Adrenal gland (tissue), 12 donors: ENCODE results near the gene KCNMB3. TPM values are rescaled to one million over a fixed set of nuclear protein-coding genes. Genes with fewer than 3 reads are reported as not detected.
"Not testable (repeated sequence)": the region's sequence is repeated elsewhere in the genome, so short reads cannot be mapped to it uniquely, and the experiment has no call there.

ENCODE experiments used
- DNase-seq, 7 donors: peaks; one replicate each; pipeline ENCODE4 v3.0.0-alpha.2; 2019 to 2020
- H3K27ac ChIP-seq, 5 donors: fragments of 200-600 bp; sonication (generic) in 4 of 5; 1 replicate in 3 of 5; 2 replicates in 2 of 5; pipeline versions ENCODE4 v1.5.1 to v1.8.0; 2016 to 2020; ENCODE audit warnings: mild to moderate bottlenecking in 1 of 5
- H3K27me3 ChIP-seq: fragments of 200-600 bp; 2 replicates; pipeline ENCODE4 v1.8.0; 2021
- H3K36me3 ChIP-seq, 2 donors: fragments of 200-600 bp; replicated peaks in 1 of 2; 1 replicate in 1 of 2; 2 replicates in 1 of 2; pipeline versions ENCODE4 v1.5.1 to v1.8.0; 2018 to 2022
- H3K4me1 ChIP-seq, 2 donors: fragments of 200-600 bp; replicated peaks in 1 of 2; 1 replicate in 1 of 2; 2 replicates in 1 of 2; pipeline versions ENCODE4 v1.5.1 to v1.8.0; 2018 to 2021
- H3K4me3 ChIP-seq, 4 donors: fragments of 200-600 bp; sonication (generic) in 3 of 4; one replicate each; pipeline ENCODE4 v1.5.1; 2016 to 2018
- H3K9me3 ChIP-seq, 3 donors: fragments of 200-600 bp; sonication (generic) in 1 of 3; replicated peaks in 1 of 3; 1 replicate in 2 of 3; 2 replicates in 1 of 3; pipeline versions ENCODE4 v1.5.1 to v1.8.0; 2016 to 2021
- POLR2A ChIP-seq, 2 donors: fragments of 450-650 bp; IDR thresholded peaks; one replicate each; pipeline ENCODE4 v1.6.1; 2017; ENCODE audit warnings: antibody characterized with exemption in 2 of 2, mild to moderate bottlenecking in 2 of 2, moderate library complexity in 1 of 2
- WGBS, 4 donors: extraction: QIAGEN DNeasy Blood & Tissue Kit in 2 of 4; methylation state at CpG; one replicate each; pipeline versions ENCODE4 v1.1.5 to v1.1.7; 2013 to 2017; 5-methylcytosine and 5-hydroxymethylcytosine counted together
- intact Hi-C, 2 donors: fragments of 100-400 bp; cut with DNase I; formaldehyde crosslinking; loops; one replicate each; pipeline versions ENCODE4 v1.14.1 to v1.15.0; 2022 to 2023
- polyA plus RNA-seq, 3 donors: library from polyadenylated mRNA; stranded (reverse); fragments of 200-250 nt in 2 of 3; fragments of 350-450 nt in 1 of 3; fragmentation: Illumina TruSeq in 1 of 3; extraction: RNeasy Lipid Tissue Mini Kit (QIAGEN cat#74804) in 1 of 3; gene quantifications; one replicate each; pipeline ENCODE4 v1.2.3, GENCODE V29; 2013 to 2014
- total RNA-seq, 9 donors: library from RNA; depleted of rRNA in 4 of 9; stranded (reverse); fragments of >200 nt in 4 of 9; fragments of 120-200 nt in 1 of 9; fragmentation: NEBNext Ultra II Directional in 1 of 9; extraction: Animal tissue kit (Norgen Biotek cat#: 25700) in 1 of 9; gene quantifications; one replicate each; pipeline versions ENCODE4 v1.1.0 to v1.2.4, GENCODE V29; 2013 to 2023
- TF ChIP-seq, protein P1 (sequence below), 6 experiments: fragments of 450-650 bp in 4 of 6; fragments of 200-600 bp in 2 of 6; sonication (generic) in 1 of 6; IDR thresholded peaks; 1 replicate in 5 of 6; 2 replicates in 1 of 6; pipeline versions ENCODE4 v1.5.1 to v1.8.0; 2016 to 2021; ENCODE audit warnings: antibody characterized with exemption in 6 of 6, mild to moderate bottlenecking in 2 of 6, moderate library complexity in 1 of 6
- donor health status: healthy with polysubstance abuse.
- donor health status: Bipolar disorder and iron deficiency.
- donor health status: DM: yes; HTN: yes; CAD: no.
- donor health status: DM: no; HTN: no; CAD: no.
- donor health status: DM: no; HTN: no; CAD: no.
- donor health status: DM: yes; HTN: yes; CAD: no.

Gene KCNMB3
- total and polyA plus RNA-seq, 12 donors, result under 0.01 to 5.7 (median 2.3) TPM

DNA sequence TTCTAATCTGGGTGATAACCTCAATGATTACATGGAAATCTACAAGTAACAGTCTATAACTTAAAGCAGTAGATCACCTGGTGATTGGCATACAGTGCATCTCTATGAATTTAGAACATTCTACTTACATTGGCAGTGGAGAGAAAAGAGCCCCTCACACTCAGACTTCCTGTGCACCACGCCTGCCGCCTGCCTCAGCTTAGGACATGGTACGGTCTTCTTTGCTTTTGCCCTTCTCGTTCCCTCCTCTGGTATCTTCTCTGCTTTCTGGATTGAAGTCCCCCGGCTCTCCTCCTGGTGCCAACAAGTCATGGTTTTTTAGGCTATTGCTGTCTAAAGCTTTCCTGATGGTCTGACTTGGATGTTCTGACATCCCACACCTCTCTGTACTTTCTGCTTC lies 7.9 kb upstream of the KCNMB3 start:
- Histone ChIP-seq H3K4me1 (no peaks in the 10 kb centered on the region), H3K4me3 (no peak overlapping the region), H3K27me3 (no peaks in the 10 kb centered on the region), H3K27ac (no peak overlapping the region), H3K9me3 (no peaks in the 10 kb centered on the region), H3K36me3 (no peaks in the 10 kb centered on the region)
- intact Hi-C loops, result no loop called here
- TF ChIP-seq POLR2A (IDR thresholded peaks at IDR 0.05), result no peak
- TF ChIP-seq, protein P1, sequence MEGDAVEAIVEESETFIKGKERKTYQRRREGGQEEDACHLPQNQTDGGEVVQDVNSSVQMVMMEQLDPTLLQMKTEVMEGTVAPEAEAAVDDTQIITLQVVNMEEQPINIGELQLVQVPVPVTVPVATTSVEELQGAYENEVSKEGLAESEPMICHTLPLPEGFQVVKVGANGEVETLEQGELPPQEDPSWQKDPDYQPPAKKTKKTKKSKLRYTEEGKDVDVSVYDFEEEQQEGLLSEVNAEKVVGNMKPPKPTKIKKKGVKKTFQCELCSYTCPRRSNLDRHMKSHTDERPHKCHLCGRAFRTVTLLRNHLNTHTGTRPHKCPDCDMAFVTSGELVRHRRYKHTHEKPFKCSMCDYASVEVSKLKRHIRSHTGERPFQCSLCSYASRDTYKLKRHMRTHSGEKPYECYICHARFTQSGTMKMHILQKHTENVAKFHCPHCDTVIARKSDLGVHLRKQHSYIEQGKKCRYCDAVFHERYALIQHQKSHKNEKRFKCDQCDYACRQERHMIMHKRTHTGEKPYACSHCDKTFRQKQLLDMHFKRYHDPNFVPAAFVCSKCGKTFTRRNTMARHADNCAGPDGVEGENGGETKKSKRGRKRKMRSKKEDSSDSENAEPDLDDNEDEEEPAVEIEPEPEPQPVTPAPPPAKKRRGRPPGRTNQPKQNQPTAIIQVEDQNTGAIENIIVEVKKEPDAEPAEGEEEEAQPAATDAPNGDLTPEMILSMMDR (IDR thresholded peaks at IDR 0.05), result no peak
- no peak for DNase-seq
- WGBS, 4 donors, result 85 to 96% (median 88%) methylated on average over 5 of the region's 5 CpGs

DNA sequence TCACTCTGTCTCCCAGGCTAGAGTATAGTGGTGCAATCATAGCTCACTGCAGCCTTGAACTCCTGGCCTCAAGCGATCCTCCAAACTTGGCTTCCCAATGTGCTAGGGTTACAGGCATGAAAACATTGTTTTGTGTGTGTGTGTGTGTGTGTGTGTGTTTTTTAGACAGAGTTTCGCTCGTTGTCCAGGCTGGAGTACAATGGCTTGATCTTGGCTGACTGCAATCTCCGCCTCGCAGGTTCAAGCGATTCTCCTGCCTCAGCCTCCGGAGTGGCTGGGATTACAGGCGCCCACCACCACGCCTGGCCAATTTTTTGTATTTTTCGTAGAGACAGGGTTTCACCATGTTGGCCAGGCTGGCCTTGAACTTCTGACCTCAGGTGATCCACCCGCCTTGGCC lies 6.8 kb upstream of the KCNMB3 start:
- intact Hi-C loops, H3K36me3 ChIP-seq, H3K27me3 ChIP-seq, DNase-seq, H3K4me1 ChIP-seq, H3K27ac ChIP-seq, H3K9me3 ChIP-seq, H3K4me3 ChIP-seq: not testable (repeated sequence)
- WGBS, 4 donors, result 89 to 94% (median 92%) methylated on average over 11 of the region's 11 CpGs

DNA sequence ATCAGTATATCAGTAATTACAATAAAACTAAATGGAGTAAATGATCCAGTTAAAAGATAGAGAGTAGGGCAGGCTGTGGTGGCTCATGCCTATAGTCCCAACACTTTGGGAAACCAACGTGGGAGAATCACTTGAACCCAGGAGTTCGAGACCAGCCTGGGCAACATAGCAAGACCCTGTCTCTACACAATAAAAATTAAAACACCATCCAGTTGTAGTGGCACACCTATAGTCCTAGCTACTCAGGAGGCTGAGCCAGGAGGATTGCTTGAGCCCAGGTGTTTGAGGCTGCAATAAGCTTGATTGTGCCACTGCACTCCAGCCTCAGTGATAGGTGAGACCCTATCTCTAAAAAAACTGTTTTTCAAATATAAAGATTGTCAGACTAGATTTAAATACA lies 5.9 kb upstream of the KCNMB3 start:
- no peaks in the 10 kb centered on the region for H3K36me3 ChIP-seq
- H3K4me3 ChIP-seq, result no peak overlapping the region
- no peak for DNase-seq
- WGBS, 4 donors, result 84 to 97% (median 91%) methylated on average over 2 of the region's 2 CpGs
- no peaks in the 10 kb centered on the region for H3K27me3 ChIP-seq
- H3K27ac ChIP-seq, result no peak overlapping the region
- TF ChIP-seq, protein P1 (IDR thresholded peaks at IDR 0.05), result no peak
- no peak for TF ChIP-seq POLR2A (IDR thresholded peaks at IDR 0.05)
- intact Hi-C loops, result no loop called here
- H3K4me1 ChIP-seq, result no peaks in the 10 kb centered on the region
- H3K9me3 ChIP-seq, result no peaks in the 10 kb centered on the region

DNA sequence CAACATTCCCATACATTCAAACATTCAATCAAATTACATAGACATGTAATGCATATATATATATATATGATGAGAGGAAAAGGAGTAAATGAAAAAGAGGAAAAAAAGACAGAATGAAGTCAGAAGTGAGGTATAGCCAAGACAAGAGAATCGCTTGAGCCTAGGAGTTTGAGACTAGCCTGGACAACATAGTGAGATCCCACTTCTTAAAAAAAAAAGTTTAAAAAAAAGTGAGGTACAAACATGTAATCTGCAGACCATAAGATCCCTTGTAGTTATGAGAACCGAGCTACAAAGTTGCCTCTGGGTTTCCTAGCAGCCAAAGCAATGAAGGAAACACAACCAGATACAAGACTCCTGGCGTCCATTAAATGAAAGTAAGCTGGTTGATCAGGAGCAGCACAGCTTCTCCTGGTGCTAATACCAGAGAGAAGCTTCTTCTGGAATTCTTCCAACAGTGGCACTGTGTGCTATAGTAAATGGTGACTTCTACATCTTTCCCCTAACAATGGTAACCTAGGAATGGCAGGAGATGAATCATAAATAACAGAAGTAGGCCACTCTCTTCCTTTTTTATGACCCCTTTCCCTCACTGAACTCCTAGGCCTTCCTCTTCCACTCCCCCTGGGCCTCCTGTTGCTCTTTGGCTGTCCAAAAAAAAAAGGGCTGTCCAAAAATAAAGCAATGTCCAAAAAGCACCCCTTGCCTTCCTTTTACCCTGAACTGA lies 3.5 kb downstream of the KCNMB3 start:
- H3K27ac ChIP-seq, result no peak overlapping the region
- H3K27me3 ChIP-seq, result no peaks in the 10 kb centered on the region
- no peak overlapping the region for H3K4me3 ChIP-seq
- H3K4me1 ChIP-seq, result no peaks in the 10 kb centered on the region
- DNase-seq, result no peak
- 92 to 99% (median 97%) methylated on average over 3 of the region's 3 CpGs for WGBS, 4 donors
- H3K36me3 ChIP-seq, result no peaks in the 10 kb centered on the region
- no peaks in the 10 kb centered on the region for H3K9me3 ChIP-seq
- TF ChIP-seq, protein P1 (IDR thresholded peaks at IDR 0.05), result no peak
- TF ChIP-seq POLR2A (IDR thresholded peaks at IDR 0.05), result no peak
- intact Hi-C loops, result no loop called here

DNA sequence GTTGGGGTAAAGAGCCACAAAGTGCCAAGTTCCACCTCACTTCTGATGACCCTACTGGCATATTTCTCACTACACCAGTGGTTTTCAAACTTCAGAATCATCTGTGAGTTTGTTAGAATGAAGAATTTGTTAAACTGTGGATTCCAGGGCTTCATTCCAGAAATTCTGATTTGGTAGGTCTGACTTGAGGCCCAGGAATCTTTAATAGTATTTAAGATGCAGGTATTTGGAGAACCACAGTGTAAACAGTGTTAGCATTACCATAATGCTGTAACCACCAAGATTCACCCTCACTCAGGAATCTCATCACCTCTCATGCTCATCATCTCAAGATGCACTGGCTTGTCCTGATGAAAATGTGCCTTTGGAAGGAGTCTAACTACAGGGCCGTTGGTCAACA lies 6.0 kb downstream of the KCNMB3 start:
- H3K27me3 ChIP-seq, result no peaks in the 10 kb centered on the region
- no peak for DNase-seq
- no peaks in the 10 kb centered on the region for H3K4me1 ChIP-seq
- intact Hi-C loops, result no loop called here
- no peak for TF ChIP-seq POLR2A (IDR thresholded peaks at IDR 0.05)
- TF ChIP-seq, protein P1 (IDR thresholded peaks at IDR 0.05), result no peak
- no peaks in the 10 kb centered on the region for H3K9me3 ChIP-seq
- no peaks in the 10 kb centered on the region for H3K36me3 ChIP-seq
- 85 to 100% (median 90%) methylated on average over 1 of the region's 1 CpG for WGBS, 4 donors
- no peak overlapping the region for H3K27ac ChIP-seq
- no peak overlapping the region for H3K4me3 ChIP-seq

DNA sequence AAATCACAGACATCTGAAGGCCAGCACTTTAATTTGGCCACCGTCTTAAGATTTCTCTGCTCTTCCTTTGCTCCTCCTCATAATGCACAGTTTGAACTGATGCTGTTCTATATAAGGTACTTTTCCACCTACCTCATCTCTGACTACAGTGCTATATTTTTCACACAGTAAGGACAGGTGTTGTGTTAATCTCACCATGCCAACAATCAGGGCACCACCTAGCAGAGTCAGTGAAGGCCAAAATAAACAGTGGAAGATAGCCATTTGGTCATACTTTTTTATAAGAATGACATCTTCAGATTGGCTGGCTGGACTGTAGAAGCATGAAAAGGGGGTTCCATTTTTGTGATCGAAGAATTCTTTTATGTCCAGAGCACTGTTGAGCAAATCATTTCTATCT lies 8.1 kb downstream of the KCNMB3 start:
- H3K9me3 ChIP-seq, intact Hi-C loops, H3K27ac ChIP-seq, H3K36me3 ChIP-seq, H3K4me3 ChIP-seq, H3K4me1 ChIP-seq, H3K27me3 ChIP-seq, DNase-seq: not testable (repeated sequence)
- 90 to 100% (median 95%) methylated on average over 1 of the region's 2 CpGs for WGBS, 4 donors

DNA sequence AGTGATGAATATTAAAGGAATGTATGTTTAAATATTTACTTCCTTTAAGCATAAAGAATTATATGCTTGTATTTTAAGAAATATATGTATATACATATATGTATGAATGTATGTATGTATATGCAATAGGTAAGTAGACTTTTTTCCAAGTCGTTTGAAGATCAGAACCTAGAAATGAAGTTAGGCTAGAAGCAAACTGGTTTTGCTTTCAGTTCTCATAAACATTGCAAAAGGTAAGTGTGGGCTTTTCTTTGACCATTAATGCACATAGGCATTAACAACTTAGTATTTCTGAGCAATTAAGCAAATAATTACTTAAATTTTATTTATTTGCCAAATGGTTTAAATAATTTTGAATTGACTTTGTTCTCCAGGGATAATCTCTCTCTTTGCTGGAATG lies 10.6 kb downstream of the KCNMB3 start:
- H3K27me3 ChIP-seq, H3K4me3 ChIP-seq, H3K27ac ChIP-seq, H3K9me3 ChIP-seq, DNase-seq, intact Hi-C loops, H3K36me3 ChIP-seq: not testable (repeated sequence)
- WGBS, 4 donors, result 38 to 53% (median 47%) methylated on average over 1 of the region's 1 CpG
- H3K4me1 ChIP-seq, result peaks cover 0 to 10% of the 10 kb centered on the region in 2 donors
